Liver (tissue), 9 donors: ENCODE measurements around the gene CCDC141. TPM values are rescaled to one million over a fixed set of nuclear protein-coding genes. Genes with fewer than 3 reads are reported as not detected.

ENCODE experiments used
- DNase-seq: peaks from one replicate; pipeline ENCODE4 v3.0.0-alpha.2; 2017; ENCODE audit warnings: low spot score
- H3K27ac ChIP-seq, 2 donors: one replicate each; pipeline ENCODE4 v1.7.0; 2013; ENCODE audit warnings: inconsistent platforms in 2 of 2, low read length in 2 of 2, control low read depth in 1 of 2, low read depth in 1 of 2, mild to moderate bottlenecking in 1 of 2
- H3K27me3 ChIP-seq, 4 donors: one replicate each; pipeline versions ENCODE4 v1.6.1 to v1.7.0; 2013; ENCODE audit warnings: low read length in 3 of 4, inconsistent platforms in 1 of 4, mild to moderate bottlenecking in 1 of 4, moderate library complexity in 1 of 4; ENCODE audit not compliant: control insufficient read depth in 4 of 4, insufficient read depth in 4 of 4
- H3K36me3 ChIP-seq, 4 donors: one replicate each; pipeline versions ENCODE4 v1.6.1 to v1.7.0; 2013; ENCODE audit warnings: low read length in 3 of 4, mild to moderate bottlenecking in 3 of 4, low read depth in 1 of 4, moderate library complexity in 1 of 4; ENCODE audit not compliant: control insufficient read depth in 4 of 4, insufficient read depth in 3 of 4
- H3K4me1 ChIP-seq, 4 donors: one replicate each; pipeline versions ENCODE4 v1.6.1 to v1.7.0; 2013; ENCODE audit warnings: low read length in 3 of 4, mild to moderate bottlenecking in 3 of 4, moderate library complexity in 1 of 4; ENCODE audit not compliant: control insufficient read depth in 4 of 4, insufficient read depth in 4 of 4
- H3K4me3 ChIP-seq, 3 donors: one replicate each; pipeline versions ENCODE4 v1.6.1 to v1.7.0; 2013; ENCODE audit warnings: low read length in 3 of 3, control low read depth in 1 of 3, low read depth in 1 of 3, mild to moderate bottlenecking in 1 of 3
- H3K9ac ChIP-seq, 2 donors: one replicate each; pipeline ENCODE4 v1.7.0; 2013; ENCODE audit warnings: low read length in 2 of 2, mild to moderate bottlenecking in 2 of 2, moderate library complexity in 2 of 2, control low read depth in 1 of 2, low read depth in 1 of 2
- H3K9me3 ChIP-seq, 4 donors: one replicate each; pipeline versions ENCODE4 v1.6.1 to v1.7.0; 2013; ENCODE audit warnings: low read length in 3 of 4; ENCODE audit not compliant: control insufficient read depth in 4 of 4
- FOXA1 ChIP-seq: IDR thresholded peaks from 2 replicates; pipeline ENCODE4 v1.6.1; 2016; ENCODE audit warnings: antibody characterized with exemption
- FOXA2 ChIP-seq: IDR thresholded peaks from 2 replicates; pipeline ENCODE4 v1.6.1; 2016; ENCODE audit warnings: antibody characterized with exemption
- GABPA ChIP-seq, 2 donors: IDR thresholded peaks in 1 of 2; conservative IDR thresholded peaks in 1 of 2; 2 replicates each; pipeline ENCODE4 v1.6.1; 2016; ENCODE audit warnings: antibody characterized with exemption in 2 of 2, mild to moderate bottlenecking in 1 of 2, moderate library complexity in 1 of 2
- HNF4A ChIP-seq, 2 donors: conservative IDR thresholded peaks; 2 replicates each; pipeline ENCODE4 v1.6.1; 2016; ENCODE audit warnings: antibody characterized with exemption in 2 of 2, mild to moderate bottlenecking in 2 of 2
- HNF4G ChIP-seq: IDR thresholded peaks from 2 replicates; pipeline ENCODE4 v1.6.1; 2016; ENCODE audit warnings: antibody characterized with exemption
- NR2F2 ChIP-seq: IDR thresholded peaks from 2 replicates; pipeline ENCODE4 v1.6.1; 2016; ENCODE audit warnings: antibody characterized with exemption
- RAD21 ChIP-seq, 2 donors: IDR thresholded peaks; 2 replicates each; pipeline ENCODE4 v1.6.1; 2016; ENCODE audit warnings: antibody characterized with exemption in 2 of 2, mild to moderate bottlenecking in 2 of 2
- RXRA ChIP-seq, 2 donors: IDR thresholded peaks; 2 replicates each; pipeline ENCODE4 v1.6.1; 2017 to 2018; ENCODE audit warnings: antibody characterized with exemption in 2 of 2, mild to moderate bottlenecking in 1 of 2
- SP1 ChIP-seq: IDR thresholded peaks from 2 replicates; pipeline ENCODE4 v1.6.1; 2018; ENCODE audit warnings: antibody characterized with exemption, mild to moderate bottlenecking
- TAF1 ChIP-seq: conservative IDR thresholded peaks from 2 replicates; pipeline ENCODE4 v1.6.1; 2016; ENCODE audit warnings: antibody characterized with exemption, mild to moderate bottlenecking
- YY1 ChIP-seq: IDR thresholded peaks from 2 replicates; pipeline ENCODE4 v1.6.1; 2016; ENCODE audit warnings: antibody characterized with exemption, mild to moderate bottlenecking
- WGBS: extraction: QIAGEN DNeasy Blood & Tissue Kit; methylation state at CpG from one replicate; pipeline ENCODE4 v1.1.7; 2013; 5-methylcytosine and 5-hydroxymethylcytosine counted together
- polyA plus RNA-seq, 2 donors: library from polyadenylated mRNA; stranded (reverse) in 1 of 2; unstranded in 1 of 2; fragments of 200-250 nt in 1 of 2; fragments of >200 nt in 1 of 2; fragmentation: Nextera tagmentation in 1 of 2; extraction: Ambion mirVana in 1 of 2; gene quantifications; one replicate each; pipeline versions ENCODE4 v1.2.1 to v1.2.3, GENCODE V29; 2013 to 2015
- total RNA-seq, 2 donors: library from RNA; depleted of rRNA; stranded (reverse); fragments of >200 nt; gene quantifications; one replicate each; pipeline ENCODE4 v1.2.3, GENCODE V29; 2014
- TF ChIP-seq, protein P1 (sequence below): IDR thresholded peaks from 2 replicates; pipeline ENCODE4 v1.6.1; 2016; ENCODE audit warnings: antibody characterized with exemption, mild to moderate bottlenecking
- TF ChIP-seq, protein P2 (sequence below): IDR thresholded peaks from 2 replicates; pipeline ENCODE4 v1.6.1; 2016; ENCODE audit warnings: antibody characterized with exemption
- TF ChIP-seq, protein P3 (sequence below): IDR thresholded peaks from 2 replicates; pipeline ENCODE4 v1.6.1; 2016; ENCODE audit warnings: antibody characterized with exemption
- TF ChIP-seq, protein P4 (sequence below): fragments of 150-350 bp; IDR thresholded peaks from 2 replicates; pipeline ENCODE4 v1.5.1; 2017; ENCODE audit warnings: improper control_type of control experiment, low read depth, low read length; ENCODE audit not compliant: missing input control
- TF ChIP-seq, protein P5 (sequence below): IDR thresholded peaks from 2 replicates; pipeline ENCODE4 v1.6.1; 2016; ENCODE audit warnings: antibody characterized with exemption
- donor health status: healthy.
- donor health status: healthy.
- donor health status: healthy.
- donor health status: healthy.
- donor health status: healthy.

Gene CCDC141
- total and polyA plus RNA-seq, 4 donors = 0.05 to 1.0 (median 0.39) TPM

DNA sequence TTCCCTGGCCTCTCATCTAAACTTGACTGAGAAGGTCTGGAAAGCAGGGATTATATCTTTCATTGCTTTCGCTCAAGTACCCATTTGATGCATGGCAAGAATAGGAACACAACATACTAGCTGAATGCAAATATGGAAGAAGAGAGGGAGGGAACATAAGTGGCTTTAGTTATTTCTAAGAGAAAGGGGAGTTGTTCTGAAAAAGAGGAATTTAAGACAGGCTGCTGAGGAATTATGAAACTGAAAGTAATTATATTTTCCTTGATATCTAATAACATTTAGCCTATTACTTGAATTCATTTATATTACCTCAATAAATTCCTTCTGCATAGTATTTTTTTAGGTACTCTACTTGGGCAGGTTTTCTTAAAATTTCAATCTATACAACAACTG lies 136.9 kb downstream of the CCDC141 start:
- DNase-seq = no peak
- WGBS = 96% methylated on average over 1 of the region's 1 CpG
- H3K9ac ChIP-seq = no peak overlapping the region
- H3K36me3 ChIP-seq = no peaks in the 10 kb centered on the region
- TF ChIP-seq FOXA2 (no peak), SP1 (no peak), GABPA (IDR thresholded peaks at IDR 0.05 in 1 of 2, conservative IDR thresholded peaks at IDR 0.05 in 1 of 2) (no peak)
- TF ChIP-seq, protein P1, sequence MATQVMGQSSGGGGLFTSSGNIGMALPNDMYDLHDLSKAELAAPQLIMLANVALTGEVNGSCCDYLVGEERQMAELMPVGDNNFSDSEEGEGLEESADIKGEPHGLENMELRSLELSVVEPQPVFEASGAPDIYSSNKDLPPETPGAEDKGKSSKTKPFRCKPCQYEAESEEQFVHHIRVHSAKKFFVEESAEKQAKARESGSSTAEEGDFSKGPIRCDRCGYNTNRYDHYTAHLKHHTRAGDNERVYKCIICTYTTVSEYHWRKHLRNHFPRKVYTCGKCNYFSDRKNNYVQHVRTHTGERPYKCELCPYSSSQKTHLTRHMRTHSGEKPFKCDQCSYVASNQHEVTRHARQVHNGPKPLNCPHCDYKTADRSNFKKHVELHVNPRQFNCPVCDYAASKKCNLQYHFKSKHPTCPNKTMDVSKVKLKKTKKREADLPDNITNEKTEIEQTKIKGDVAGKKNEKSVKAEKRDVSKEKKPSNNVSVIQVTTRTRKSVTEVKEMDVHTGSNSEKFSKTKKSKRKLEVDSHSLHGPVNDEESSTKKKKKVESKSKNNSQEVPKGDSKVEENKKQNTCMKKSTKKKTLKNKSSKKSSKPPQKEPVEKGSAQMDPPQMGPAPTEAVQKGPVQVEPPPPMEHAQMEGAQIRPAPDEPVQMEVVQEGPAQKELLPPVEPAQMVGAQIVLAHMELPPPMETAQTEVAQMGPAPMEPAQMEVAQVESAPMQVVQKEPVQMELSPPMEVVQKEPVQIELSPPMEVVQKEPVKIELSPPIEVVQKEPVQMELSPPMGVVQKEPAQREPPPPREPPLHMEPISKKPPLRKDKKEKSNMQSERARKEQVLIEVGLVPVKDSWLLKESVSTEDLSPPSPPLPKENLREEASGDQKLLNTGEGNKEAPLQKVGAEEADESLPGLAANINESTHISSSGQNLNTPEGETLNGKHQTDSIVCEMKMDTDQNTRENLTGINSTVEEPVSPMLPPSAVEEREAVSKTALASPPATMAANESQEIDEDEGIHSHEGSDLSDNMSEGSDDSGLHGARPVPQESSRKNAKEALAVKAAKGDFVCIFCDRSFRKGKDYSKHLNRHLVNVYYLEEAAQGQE = no peak
- H3K27ac ChIP-seq = no peak overlapping the region
- no peaks in the 10 kb centered on the region for H3K4me1 ChIP-seq
- H3K4me3 ChIP-seq = no peak overlapping the region
- H3K9me3 ChIP-seq = no peaks in the 10 kb centered on the region
- no peaks in the 10 kb centered on the region for H3K27me3 ChIP-seq

DNA sequence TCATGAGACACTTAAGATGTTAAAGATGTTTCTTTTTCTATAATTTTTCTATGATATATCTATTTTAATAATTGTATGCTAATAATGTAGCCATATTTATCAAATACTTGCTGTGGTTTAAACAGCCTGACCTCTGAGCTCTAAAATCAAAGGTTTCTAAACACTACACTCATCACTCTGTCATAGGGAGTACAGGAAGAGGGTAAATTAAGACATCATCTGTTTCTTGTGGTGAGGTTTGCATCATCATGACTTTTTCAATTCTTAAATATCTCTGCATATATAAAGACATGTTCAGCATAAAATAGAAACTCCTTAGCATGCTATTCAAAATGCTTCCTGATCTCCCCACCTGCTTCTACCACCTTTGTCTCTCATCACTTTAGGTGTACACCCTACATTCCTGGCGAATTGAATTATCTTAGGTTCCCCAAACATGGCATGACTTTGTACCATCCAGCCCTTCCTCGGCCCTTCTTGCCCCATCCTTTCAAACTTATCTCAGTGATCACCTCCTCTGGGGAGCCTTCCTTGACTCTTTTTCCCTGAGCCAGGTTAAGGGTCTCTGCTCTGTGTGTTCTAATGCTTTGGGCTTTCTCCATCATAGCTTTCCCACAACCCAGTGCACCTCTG lies 137.4 kb downstream of the CCDC141 start:
- TF ChIP-seq, protein P2, sequence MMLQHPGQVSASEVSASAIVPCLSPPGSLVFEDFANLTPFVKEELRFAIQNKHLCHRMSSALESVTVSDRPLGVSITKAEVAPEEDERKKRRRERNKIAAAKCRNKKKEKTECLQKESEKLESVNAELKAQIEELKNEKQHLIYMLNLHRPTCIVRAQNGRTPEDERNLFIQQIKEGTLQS = no peak
- TF ChIP-seq, protein P3, sequence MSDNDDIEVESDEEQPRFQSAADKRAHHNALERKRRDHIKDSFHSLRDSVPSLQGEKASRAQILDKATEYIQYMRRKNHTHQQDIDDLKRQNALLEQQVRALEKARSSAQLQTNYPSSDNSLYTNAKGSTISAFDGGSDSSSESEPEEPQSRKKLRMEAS = no peak
- TF ChIP-seq HNF4G (no peak), SP1 (no peak), TAF1 (no peak), RAD21 (IDR thresholded peaks at IDR 0.05) (no peak), YY1 (no peak), FOXA1 (no peak), FOXA2 (no peak), NR2F2 (no peak), HNF4A (conservative IDR thresholded peaks at IDR 0.05) (no peak), RXRA (IDR thresholded peaks at IDR 0.05) (no peak)
- TF ChIP-seq, protein P4, sequence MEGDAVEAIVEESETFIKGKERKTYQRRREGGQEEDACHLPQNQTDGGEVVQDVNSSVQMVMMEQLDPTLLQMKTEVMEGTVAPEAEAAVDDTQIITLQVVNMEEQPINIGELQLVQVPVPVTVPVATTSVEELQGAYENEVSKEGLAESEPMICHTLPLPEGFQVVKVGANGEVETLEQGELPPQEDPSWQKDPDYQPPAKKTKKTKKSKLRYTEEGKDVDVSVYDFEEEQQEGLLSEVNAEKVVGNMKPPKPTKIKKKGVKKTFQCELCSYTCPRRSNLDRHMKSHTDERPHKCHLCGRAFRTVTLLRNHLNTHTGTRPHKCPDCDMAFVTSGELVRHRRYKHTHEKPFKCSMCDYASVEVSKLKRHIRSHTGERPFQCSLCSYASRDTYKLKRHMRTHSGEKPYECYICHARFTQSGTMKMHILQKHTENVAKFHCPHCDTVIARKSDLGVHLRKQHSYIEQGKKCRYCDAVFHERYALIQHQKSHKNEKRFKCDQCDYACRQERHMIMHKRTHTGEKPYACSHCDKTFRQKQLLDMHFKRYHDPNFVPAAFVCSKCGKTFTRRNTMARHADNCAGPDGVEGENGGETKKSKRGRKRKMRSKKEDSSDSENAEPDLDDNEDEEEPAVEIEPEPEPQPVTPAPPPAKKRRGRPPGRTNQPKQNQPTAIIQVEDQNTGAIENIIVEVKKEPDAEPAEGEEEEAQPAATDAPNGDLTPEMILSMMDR = no peak
- TF ChIP-seq, protein P1 = no peak
- TF ChIP-seq, protein P5, sequence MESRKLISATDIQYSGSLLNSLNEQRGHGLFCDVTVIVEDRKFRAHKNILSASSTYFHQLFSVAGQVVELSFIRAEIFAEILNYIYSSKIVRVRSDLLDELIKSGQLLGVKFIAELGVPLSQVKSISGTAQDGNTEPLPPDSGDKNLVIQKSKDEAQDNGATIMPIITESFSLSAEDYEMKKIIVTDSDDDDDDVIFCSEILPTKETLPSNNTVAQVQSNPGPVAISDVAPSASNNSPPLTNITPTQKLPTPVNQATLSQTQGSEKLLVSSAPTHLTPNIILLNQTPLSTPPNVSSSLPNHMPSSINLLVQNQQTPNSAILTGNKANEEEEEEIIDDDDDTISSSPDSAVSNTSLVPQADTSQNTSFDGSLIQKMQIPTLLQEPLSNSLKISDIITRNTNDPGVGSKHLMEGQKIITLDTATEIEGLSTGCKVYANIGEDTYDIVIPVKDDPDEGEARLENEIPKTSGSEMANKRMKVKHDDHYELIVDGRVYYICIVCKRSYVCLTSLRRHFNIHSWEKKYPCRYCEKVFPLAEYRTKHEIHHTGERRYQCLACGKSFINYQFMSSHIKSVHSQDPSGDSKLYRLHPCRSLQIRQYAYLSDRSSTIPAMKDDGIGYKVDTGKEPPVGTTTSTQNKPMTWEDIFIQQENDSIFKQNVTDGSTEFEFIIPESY = no peak
- H3K27ac ChIP-seq = no peak overlapping the region
- DNase-seq = no peak
- WGBS = 79% methylated on average over 2 of the region's 2 CpGs
- no peak overlapping the region for H3K9ac ChIP-seq
- H3K4me1 ChIP-seq = no peaks in the 10 kb centered on the region
- H3K9me3 ChIP-seq = no peaks in the 10 kb centered on the region
- H3K27me3 ChIP-seq = no peaks in the 10 kb centered on the region
- H3K4me3 ChIP-seq = no peak overlapping the region
- no peaks in the 10 kb centered on the region for H3K36me3 ChIP-seq
